Lower leg skin (tissue), 4 donors: ENCODE data around the gene ALOX5AP. TPM values are rescaled to one million over a fixed set of nuclear protein-coding genes. Genes with fewer than 3 reads are reported as not detected.

Experiments
- DNase-seq, 2 donors: peaks; one replicate each; pipeline ENCODE4 v3.0.0-alpha.2; 2019; ENCODE audit warnings: low spot score in 2 of 2
- H3K4me3 ChIP-seq: fragments of 200-600 bp; sonication (generic); 2 replicates; pipeline ENCODE4 v1.5.1; 2017; ENCODE audit warnings: mild to moderate bottlenecking, low read depth; ENCODE audit not compliant: poor library complexity, severe bottlenecking
- CTCF ChIP-seq, 3 donors: fragments of 450-650 bp; IDR thresholded peaks; one replicate each; pipeline ENCODE4 v1.5.1; 2016; ENCODE audit warnings: antibody characterized with exemption in 3 of 3, mild to moderate bottlenecking in 3 of 3, moderate library complexity in 2 of 3
- POLR2A ChIP-seq, 2 donors: fragments of 450-650 bp; IDR thresholded peaks; one replicate each; pipeline ENCODE4 v1.6.1; 2016 to 2017; ENCODE audit warnings: antibody characterized with exemption in 2 of 2, mild to moderate bottlenecking in 1 of 2, moderate library complexity in 1 of 2
- WGBS, 2 donors: methylation state at CpG; one replicate each; pipeline ENCODE4 v1.1.5; 2018; 5-methylcytosine and 5-hydroxymethylcytosine counted together
- intact Hi-C: fragments of 100-400 bp; cut with DNase I; formaldehyde crosslinking; loops from one replicate; pipeline ENCODE4 v1.15.0; 2023; ENCODE audit warnings: low total_unique reads
- total RNA-seq, 4 donors: library from RNA; depleted of rRNA; stranded (reverse); fragments of >200 nt; gene quantifications; one replicate each; pipeline ENCODE4 v1.1.0, GENCODE V29; 2016

ALOX5AP gene
- total RNA-seq, 4 donors from 2014 or later: 4.2 to 10.9 (median 6.2) TPM

- DNase-seq: no peak
- no peak for TF ChIP-seq CTCF (IDR thresholded peaks at IDR 0.05)
- H3K4me3 ChIP-seq: no peak overlapping the region
- intact Hi-C loops: no loop called here
- WGBS, 2 donors: 91 to 97% methylated on average over 1 of the region's 1 CpG
These were observed 43.2 kb upstream of the ALOX5AP start for GRCh38 chr13:30692113-30692512.

GRCh38 chr13:30696278-30697176, 38.8 kb upstream of the ALOX5AP start:
- no peak overlapping the region for H3K4me3 ChIP-seq
- WGBS, 2 donors: 44 to 49% methylated on average over 11 of the region's 11 CpGs
- no peak for DNase-seq
- intact Hi-C loops: no loop called here
- TF ChIP-seq POLR2A (IDR thresholded peaks at IDR 0.05): no peak

- no peak for TF ChIP-seq POLR2A (IDR thresholded peaks at IDR 0.05)
- no peak for TF ChIP-seq CTCF (IDR thresholded peaks at IDR 0.05)
- WGBS, 2 donors: 36 to 57% methylated on average over 8 of the region's 8 CpGs
- no peak for DNase-seq
- no peak overlapping the region for H3K4me3 ChIP-seq
- intact Hi-C loops: no loop called here
These were observed 38.0 kb upstream of the ALOX5AP start for GRCh38 chr13:30697177-30697953.

- TF ChIP-seq CTCF (IDR thresholded peaks at IDR 0.05): no peak
- no peak for TF ChIP-seq POLR2A (IDR thresholded peaks at IDR 0.05)
- DNase-seq: no peak
- intact Hi-C loops: no loop called here
- H3K4me3 ChIP-seq: no peak overlapping the region
- WGBS, 2 donors: 32 to 34% methylated on average over 7 of the region's 7 CpGs
These were observed 37.3 kb upstream of the ALOX5AP start for GRCh38 chr13:30697996-30698401.

GRCh38 chr13:30698488-30699005, 36.8 kb upstream of the ALOX5AP start:
- no peak for DNase-seq
- intact Hi-C loops: no loop called here
- H3K4me3 ChIP-seq: no peak overlapping the region
- no peak for TF ChIP-seq CTCF (IDR thresholded peaks at IDR 0.05)
- TF ChIP-seq POLR2A (IDR thresholded peaks at IDR 0.05): no peak
- 91 to 94% methylated on average over 14 to 15 of the region's 15 CpGs for WGBS, 2 donors

- no peak overlapping the region for H3K4me3 ChIP-seq
- DNase-seq: no peak
- intact Hi-C loops: loop anchor here (1.0 kb wide), 1 partner anchor 30 kb away; no protein-coding TSS in a partner anchor
- 73 to 81% methylated on average over 5 of the region's 5 CpGs for WGBS, 2 donors
- no peak for TF ChIP-seq POLR2A (IDR thresholded peaks at IDR 0.05)
- TF ChIP-seq CTCF (IDR thresholded peaks at IDR 0.05): no peak
These were observed 35.0 kb upstream of the ALOX5AP start for GRCh38 chr13:30700364-30700763.
